Fibroblast of skin of abdomen (primary cell): ENCODE measurements around the gene ETV6.

Source experiments
- DNase-seq: peaks from one replicate; pipeline ENCODE4 v3.0.0-alpha.2; 2013

Gene ETV6

DNA sequence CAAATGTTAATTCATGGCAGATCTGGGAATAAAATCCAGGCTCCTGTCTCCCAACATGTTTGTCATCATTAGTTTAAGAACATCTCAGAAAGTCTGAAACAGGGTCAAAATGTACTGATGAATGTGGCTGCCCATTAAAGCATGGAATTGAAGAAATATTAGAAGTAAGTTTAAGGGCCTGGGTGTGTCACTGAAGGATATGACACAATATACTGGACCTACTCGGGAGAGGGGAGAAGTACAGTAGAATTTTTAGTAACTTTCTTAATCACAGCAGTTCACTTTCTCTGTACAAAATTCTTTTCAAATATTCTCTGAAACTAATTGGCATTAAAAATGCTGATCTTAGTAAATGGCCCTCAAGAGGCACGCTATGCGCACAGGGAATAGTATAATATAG, 185.5 kb downstream of the ETV6 start:
- no peak for DNase-seq

DNA sequence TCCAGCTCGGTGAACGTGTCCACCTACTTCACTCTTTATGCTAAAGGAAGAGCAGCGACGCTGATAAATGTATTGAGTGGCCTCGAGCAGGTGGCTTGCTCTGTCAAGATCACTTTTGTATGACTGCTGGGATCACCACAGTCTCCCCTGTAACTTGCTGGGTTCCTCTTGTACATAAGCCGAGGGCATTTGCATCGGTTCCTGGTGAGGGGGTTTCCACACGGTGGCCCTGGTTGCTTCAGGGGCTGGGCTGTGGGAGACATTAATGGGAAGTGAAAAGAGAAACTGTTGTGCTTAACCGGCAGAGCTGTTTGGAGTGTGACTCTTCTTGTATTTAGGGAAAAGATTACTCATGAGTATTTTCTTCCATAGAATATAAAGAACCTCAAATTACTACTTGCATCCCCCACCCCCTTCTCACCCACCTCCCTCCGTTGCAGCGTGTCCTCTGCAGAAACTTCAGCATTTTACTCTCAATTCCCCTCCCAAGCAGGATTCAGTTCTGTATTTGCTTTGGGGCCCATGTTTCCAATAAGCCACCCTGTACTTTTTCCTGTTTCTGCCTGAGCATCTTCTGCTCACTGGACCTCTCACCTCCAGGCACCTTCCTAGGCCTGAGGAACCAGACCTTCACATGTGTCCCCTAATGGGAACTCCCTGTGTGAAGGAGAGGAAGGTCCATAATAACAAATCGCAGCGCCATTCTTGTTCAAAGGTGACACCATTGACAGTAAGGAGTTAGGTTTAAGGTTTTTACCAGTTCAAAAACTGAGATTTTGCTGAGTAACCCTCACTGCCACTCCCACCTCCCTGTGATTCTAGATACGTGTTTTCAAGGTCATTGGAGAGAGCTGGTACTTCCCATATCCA, 187.0 kb downstream of the ETV6 start:
- no peak for DNase-seq

DNA sequence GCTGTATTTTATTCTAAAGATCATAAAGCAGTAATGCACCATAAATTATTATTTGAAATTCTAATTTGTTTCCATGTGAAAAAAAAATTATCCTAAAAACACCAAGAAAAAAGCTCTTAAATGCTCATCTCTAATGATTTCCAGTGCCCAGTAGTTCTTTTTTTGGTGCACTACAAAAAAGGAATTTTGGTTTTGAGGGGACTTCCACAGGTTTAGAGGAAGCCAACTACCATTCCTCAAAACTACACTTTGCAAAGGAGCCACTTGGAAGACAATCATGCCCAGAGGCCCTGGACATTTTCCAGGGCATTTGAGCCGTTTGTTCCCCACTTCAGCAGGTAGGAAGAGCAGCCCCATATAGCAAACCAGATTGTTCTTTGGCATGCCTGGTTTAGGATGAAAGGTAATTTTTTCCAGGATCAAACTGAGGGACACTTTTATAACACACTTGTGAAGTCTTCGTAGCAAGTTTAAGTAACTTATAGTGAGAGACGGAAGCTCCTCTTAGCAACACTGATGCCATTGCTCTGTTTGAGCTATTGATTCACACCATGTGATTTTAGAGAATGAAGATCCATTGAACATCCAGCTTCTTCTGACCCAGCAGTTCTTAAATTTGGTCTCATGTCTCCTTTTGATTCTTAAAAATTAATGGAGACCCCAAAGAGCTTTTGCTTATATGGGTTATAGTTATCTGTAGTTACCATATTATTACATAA, 187.9 kb downstream of the ETV6 start:
- DNase-seq, result no peak

DNA sequence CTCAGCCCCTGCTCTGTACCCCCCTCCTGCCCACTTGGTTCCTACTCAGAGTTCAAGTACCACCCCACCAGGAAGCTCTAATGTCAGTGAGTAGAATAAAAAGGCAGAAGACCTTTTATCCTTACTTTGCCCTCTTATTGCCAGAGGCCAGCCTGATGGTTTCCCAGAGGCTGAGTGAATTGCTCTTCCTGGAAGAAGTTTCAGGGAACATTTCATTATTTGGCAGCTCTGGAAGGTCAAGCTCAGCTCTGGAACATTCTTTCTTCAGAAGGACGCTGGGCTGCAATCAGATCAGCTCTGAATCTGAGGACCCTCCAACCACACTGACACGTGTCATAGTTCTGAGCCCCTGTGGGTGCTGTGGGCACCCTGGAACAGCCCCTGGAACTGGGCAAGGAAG, 188.9 kb downstream of the ETV6 start:
- no peak for DNase-seq

DNA sequence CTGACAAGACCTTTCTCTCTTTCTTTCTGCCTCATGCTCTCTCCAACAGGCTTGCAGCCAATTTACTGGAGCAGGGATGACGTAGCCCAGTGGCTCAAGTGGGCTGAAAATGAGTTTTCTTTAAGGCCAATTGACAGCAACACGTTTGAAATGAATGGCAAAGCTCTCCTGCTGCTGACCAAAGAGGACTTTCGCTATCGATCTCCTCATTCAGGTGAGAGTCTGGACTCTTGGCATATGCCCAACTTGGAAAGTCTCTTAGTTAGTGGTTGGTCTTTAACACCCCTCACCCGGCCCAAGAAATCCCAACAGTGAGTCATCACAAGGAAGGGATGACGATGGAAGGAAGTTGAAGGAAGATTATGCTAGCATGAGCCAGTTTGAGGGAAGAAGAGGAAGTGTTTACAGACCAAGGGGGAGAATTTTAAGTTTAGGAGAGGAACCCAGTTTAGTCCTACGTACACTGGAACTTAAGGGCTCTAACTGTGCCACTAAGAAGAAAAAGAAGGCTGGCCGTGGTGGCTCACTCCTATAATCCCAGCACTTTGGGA, 189.7 kb downstream of the ETV6 start:
- peak; percentile 34 for DNase-seq

DNA sequence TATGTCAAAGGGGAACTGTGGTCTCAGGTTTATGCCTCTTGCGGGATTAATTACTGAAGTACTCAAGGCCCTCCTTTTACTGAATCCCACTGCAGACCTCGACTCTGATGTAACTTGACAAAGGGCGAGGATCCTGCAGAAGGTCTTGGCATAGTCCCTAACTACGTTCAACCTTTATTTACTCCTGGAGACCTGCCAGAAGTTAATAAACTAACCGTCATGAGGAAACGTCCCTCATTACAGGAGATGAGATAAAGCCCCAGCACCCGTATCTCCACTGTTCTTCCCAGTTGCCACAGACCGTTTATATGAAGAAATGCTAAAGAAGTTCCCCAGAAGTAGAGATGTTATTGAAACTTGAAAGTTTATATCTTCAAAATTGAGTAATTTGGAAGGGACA, 190.9 kb downstream of the ETV6 start:
- no peak for DNase-seq

DNA sequence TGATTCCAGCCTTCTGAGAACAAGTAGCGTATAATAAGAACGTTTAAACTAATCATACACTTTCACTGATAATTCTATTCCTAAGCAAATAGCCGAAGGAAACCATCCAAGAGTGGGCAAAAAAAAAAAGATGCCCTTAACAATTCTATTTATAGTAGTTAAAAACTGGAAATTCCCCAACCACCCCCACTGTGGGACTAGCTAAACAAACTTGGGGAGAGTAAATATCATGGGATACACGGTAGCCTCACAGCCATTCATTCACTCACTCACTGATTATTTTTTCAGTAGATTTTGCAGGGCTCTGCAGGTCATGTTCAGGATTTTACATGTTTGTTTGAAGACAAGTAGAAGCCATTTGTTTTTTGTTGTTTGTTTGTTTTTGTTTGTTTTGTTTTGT, 197.0 kb downstream of the ETV6 start:
- no peak for DNase-seq

DNA sequence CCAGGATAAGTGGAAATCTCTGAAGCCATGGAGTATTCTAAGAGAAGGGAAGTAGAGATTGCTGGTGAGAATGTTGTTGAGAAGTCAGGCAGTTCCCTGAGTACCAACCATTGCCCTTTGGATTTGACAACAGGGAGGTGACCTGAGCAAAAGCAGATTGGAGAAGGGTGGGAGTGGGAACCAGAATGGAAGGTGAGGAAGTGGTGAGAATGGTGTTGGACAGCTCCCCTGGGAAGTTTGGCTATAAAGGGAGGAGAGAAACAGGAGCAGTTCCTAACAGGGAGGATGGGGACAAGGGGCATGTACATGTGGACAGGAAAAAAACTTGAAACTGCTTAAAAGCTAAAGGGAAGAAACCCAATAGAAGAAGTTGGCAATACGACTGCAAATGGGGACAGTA, 198.1 kb downstream of the ETV6 start:
- no peak for DNase-seq

DNA sequence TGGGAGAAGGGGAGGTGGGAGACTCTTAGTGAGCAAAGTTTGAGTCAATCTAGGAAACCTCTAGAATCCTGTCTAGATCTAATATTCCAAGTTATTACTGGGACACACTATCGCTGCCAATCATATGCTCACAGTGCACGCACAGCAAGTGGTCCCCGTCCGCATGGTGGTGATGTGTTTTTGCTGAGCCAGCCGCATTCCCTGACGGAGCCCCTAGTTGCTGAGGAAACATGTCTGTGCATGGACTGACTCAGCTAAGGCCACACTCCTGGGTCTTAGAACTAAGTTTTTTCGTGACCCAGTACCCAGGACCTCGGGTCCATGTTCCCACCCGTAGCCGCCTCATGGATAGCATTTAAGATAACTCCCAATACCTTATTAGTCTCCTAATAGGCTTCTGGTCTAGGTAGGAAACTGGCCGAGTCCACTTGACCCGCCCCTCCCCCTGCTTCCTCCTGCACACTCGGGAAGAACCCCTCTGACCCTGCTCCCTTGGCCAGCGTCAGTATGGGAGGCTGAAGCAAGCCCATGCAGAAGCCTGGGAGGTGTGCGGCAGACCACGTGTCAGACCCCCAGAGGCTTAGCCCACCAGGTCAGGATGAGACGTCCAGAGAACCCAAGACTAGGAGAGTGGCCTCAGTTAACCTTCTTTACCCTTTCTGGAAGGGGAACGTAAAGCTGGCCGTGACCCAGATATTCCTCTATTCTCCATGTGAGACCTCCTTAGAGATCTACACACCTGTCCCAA, 200.5 kb downstream of the ETV6 start:
- no peak for DNase-seq

DNA sequence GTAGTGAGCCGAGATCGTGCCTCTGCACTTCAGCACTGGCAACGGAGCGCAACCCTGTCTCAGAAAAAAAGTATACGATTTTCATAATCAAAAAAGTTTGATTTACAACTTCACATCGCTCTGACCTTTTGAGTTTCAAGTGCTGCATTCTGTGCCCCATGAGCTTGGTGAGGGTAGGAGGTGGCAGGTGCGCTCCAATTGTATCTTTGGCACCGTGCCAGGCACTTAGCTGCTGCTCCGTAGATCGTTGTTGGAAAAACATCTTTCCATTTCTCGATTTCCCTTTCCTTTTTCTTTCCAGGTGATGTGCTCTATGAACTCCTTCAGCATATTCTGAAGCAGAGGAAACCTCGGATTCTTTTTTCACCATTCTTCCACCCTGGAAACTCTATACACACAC, 203.7 kb downstream of the ETV6 start:
- no peak for DNase-seq

DNA sequence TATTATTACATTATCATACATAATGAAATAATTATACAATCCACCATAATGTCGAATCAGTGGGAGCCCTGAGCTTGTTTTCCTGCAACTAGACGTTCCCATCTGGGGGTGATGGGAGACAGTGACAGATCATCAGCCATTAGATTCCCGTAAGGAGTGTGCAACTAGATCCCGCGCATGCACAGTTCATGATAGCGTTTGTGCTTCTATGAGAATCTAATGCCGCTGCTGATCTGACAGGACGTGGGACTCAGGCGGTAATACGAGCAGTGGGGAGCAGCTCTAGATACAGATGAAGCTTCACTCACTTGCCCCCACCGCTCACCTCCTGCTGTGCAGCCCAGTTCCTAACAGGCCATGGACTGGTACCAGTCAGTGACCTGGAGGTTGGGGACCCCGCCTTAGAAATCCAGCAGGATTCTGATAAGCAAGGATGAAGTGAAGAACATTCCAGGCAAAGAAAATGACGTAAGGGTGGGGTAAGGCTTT, 204.6 kb downstream of the ETV6 start:
- DNase-seq, result no peak

DNA sequence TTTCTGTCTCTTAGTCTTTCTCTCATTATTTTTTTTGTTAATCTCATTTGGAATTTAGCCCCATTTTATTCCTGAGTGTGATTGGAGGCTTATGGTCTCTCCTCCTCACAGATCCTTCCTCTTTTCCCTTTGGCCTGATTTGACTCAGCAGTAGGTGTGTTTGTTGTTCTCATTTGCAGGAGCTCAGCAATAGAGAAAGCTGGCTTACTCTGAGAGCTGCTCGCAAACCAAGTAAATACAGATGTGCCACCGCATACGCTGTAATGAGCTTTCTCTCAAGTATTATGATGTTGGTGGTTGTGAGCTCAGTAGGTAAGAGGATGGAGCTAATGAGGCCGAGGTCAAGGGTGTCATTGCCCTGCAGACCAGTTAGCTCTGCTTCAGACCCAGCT, 206.5 kb downstream of the ETV6 start:
- DNase-seq, result no peak

DNA sequence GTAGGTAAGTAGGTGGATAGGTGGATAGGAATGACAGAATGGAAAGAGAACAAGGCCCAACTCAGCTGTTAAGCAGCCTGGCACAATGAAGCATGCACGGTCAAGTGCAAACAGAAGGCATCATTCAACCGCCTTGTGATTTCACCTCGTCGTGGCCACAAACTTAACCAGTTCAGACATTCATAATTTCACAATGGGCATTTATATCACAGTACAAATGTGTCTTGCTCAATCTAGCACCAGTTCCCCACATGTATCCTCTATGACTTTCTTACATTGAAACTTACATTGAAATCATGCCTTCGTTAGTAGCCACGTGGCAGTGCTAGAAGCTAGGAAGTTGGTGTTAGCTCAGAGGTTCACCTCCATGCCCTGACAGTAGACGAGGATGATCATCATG, 207.5 kb downstream of the ETV6 start:
- DNase-seq, result no peak

DNA sequence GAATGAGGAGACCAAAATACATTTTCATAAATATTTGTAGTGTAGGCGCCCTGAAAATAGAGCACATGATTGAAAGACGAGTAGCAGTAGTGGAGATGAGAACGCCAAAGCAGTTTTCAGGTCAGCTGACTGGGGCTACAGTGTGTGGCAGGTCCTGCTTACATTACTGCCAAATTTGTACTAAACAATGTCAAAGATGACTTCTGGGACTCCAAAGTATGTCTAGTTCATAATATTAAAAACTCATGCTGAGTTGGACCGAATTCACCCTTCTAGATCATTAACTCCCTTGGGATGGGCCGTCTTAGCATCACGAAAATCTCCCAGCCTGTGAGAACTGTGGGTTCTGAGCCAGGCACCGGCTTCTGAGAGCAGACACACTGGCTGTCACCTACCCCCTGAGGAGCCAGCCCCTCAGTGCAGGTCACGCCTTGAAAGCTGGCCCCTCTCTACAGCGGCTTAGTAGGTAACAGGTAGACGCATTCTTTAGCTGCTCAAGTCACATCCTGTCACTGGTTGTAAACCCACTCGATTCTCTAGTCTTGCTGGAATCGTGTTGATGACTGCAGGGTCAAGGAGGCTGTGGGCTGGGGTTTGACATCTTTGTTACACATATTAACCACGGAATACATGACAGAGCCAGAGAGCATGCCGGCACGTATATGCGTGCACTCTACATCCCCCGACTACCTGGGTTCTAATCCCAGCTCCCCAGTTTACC, 210.4 kb downstream of the ETV6 start:
- DNase-seq, result no peak

DNA sequence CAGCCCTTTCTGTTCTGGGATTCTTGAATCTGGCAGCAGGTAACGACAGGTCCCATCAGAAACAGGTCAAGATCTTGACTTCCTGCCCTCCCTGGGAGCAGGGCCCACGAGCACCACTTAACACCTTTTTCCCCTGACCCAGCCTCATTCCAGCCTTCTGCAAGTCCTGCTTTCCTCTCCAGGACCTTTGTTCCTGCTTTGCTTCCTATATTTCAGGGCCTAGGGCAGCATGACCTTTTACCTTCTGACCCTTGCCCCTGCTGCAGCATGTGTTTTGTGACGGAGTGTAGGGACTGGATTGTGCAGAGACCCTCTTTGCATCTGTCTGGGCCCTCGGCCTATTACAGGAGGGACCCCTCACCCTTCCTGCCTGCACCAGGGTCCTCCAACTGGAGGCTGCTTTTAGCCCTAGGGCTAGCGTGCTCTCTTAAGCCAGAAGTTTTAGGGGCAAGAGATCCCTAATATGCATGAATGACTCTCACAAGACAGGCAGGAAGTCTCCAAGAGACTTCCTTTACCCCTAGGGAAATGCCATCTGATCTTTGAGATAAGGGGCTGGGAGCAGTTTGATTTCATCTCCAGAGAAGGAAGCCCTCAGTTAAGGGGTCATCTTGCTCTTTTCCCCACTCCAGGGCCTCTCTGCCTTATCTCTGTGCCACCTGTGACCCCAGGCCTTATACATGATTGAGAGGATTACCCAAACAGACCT, 211.8 kb downstream of the ETV6 start:
- DNase-seq, result no peak

DNA sequence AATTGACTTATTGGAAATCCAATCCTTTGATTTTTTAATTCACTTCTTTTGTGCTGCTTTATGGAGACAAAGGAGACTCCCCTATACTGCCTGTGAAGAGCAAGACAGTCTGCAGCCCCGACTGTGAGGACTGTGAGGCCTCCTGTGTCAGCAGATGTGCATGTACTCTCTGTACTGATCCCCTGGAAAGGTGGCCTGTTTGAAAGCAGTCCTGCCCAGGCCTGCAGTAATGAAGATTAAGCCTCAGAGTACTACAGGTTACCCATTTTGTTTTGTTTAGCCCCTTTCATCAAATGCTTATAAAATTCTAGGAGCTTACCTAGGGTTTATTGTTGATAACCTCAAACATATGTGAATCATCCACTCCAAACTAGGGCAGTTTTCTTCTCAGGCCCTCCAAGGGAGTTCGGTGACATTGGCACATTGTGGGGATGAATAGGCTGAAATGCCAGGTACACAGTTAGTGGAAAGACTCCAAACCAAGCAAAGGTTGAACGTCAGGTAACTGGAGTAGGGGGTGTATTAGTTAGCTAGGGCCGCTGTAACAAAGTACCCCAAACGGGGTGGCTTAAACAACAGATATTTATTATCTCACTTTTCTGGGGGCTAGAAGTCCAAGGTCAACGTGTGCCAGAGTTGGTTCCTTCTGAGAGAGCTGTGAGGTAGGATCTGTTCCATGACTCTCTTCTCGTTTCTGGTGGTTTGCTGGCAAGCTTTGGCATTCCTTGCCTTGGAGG, 212.6 kb downstream of the ETV6 start:
- DNase-seq, result no peak

DNA sequence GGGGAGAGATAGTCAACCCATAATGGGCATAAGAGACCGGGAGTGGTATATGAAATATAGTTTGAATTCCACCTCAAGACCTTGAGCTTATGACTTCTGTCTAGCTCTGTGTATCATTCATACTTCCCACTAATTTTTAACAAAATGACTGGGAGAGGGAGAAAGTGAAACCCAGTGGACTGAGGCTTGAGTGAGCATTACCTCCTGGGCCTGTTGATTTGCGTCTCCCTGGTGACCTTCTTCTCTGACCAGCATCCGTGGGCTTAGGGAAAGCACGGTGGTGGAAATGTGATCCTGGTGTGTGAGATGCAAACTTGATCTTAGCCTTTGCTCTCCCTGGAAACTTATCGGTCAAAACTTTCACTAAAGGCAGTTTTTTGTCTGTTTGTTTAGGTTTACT, 213.3 kb downstream of the ETV6 start:
- no peak for DNase-seq

DNA sequence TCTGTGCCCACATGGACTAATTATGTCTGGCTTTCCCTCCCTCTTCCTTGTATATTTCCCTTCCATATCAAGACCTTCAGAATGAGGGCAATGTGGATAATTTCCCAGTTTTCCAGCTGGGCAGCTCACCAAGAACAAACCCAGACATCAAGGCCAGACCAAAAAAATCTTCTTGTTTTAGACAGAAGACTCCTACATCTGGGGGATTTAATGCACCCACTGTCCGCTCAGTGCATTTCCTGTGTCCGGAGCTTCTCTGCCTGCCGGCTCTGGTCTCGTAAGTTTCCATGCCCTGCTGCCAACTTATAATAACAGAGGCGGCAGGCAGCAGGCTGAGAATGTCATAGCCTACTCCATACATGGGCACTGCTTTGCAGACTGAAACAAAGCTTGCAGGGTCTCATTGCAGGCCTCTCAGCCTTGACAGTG, 214.0 kb downstream of the ETV6 start:
- no peak for DNase-seq

DNA sequence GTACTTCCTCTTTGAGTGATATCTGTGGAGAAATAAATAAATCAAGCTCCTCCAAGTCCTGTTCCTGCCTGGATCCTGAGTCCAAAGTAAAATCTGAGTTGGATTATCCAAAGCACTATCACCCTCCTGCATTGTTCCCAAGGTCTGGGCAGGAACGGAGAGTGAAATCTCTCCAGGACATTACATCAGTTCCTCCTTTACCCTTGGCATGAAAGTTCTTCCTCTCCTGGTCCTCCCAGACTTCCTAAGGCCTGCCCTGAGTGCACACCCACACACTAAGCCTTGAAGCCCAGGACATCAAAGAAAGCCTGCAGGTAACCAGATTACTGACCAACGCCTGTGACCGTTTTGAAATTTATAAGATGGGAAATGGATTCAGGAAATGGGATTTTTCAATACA, 214.5 kb downstream of the ETV6 start:
- no peak for DNase-seq

DNA sequence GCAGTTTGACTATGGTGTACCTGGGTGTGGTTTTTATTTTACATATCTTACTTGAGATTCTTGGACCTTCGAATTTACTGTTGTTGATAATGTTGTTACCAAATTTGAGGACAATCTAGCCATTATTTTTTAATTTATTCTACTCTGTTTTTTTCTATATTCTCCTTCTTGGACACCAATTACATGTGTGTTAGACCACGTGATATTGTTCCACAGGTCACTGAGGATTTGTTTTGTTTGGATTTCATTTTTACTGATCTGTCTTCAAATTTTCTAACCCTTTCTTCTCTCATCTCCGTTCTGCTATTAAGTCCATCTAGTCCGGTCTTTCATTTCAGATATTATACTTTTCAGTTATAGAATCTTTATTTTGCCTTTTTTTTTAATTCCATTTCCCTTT, 216.3 kb downstream of the ETV6 start:
- DNase-seq, result no peak

DNA sequence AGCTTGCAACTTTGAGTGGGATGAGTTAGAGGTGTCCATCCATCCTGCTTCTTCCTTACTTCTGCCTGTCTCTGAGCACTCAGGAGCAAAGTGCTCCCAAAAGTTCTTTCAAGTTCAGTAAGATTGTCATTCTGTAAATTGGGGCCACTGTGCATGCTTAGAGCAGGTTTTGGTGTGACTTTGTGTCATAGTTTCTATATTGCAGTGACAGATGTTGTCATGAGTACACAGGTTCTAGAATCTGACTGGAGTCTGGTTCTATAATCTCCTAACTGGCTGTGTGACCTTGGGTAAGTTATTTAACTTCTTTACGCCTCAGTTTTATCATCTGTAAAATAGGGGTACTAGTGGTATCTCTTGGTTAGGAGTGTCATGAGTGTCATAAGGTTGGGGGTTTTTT, 218.6 kb downstream of the ETV6 start:
- DNase-seq, result no peak
